ENCODE results near the gene KCNT1. TPM values are rescaled to one million over a fixed set of nuclear protein-coding genes. Genes with fewer than 3 reads are reported as not detected.

Gene KCNT1
- total RNA-seq, 1 donor from 2014 or later, result not detected

GRCh38 chr9:135736979-135737839, 35.2 kb downstream of the KCNT1 start:
- Histone ChIP-seq H3K36me3 (no peaks in the 10 kb centered on the region), H3K27me3 (no peaks in the 10 kb centered on the region), H3K4me1 (no peaks in the 10 kb centered on the region), H3K9me3 (no peaks in the 10 kb centered on the region), H3K27ac (no peak overlapping the region), H3K4me3 (no peak overlapping the region)
- intact Hi-C loops (cut with DNase I), result no loop called here
- no peak for DNase-seq (ENCODE audit: extremely low spot score in 2 of 2)
- TF ChIP-seq CTCF (IDR thresholded peaks at IDR 0.05) (no peak), POLR2AphosphoS5 (IDR thresholded peaks at IDR 0.05; ENCODE audit: insufficient read depth in 1 of 2, low read depth in 1 of 2) (no peak), POLR2A (IDR thresholded peaks at IDR 0.05) (no peak)

- Histone ChIP-seq H3K36me3 (no peaks in the 10 kb centered on the region), H3K4me3 (no peak overlapping the region), H3K27ac (no peak overlapping the region), H3K27me3 (no peaks in the 10 kb centered on the region), H3K4me1 (no peaks in the 10 kb centered on the region), H3K9me3 (no peaks in the 10 kb centered on the region)
- no peak for DNase-seq (ENCODE audit: extremely low spot score in 2 of 2)
- TF ChIP-seq CTCF (IDR thresholded peaks at IDR 0.05) (no peak), POLR2AphosphoS5 (IDR thresholded peaks at IDR 0.05; ENCODE audit: insufficient read depth in 1 of 2, low read depth in 1 of 2) (no peak), POLR2A (IDR thresholded peaks at IDR 0.05) (no peak)
- intact Hi-C loops (cut with DNase I), result no loop called here
Observed at GRCh38 chr9:135737840-135738521, 36.0 kb downstream of the KCNT1 start.

GRCh38 chr9:135739271-135740220, 37.6 kb downstream of the KCNT1 start:
- no peaks in the 10 kb centered on the region for H3K27me3 ChIP-seq
- H3K4me3 ChIP-seq, result no peak overlapping the region
- no peaks in the 10 kb centered on the region for H3K4me1 ChIP-seq
- intact Hi-C loops (cut with DNase I), result no loop called here
- no peak overlapping the region for H3K27ac ChIP-seq
- DNase-seq (ENCODE audit: extremely low spot score in 2 of 2), result no peak
- no peaks in the 10 kb centered on the region for H3K9me3 ChIP-seq
- TF ChIP-seq CTCF (IDR thresholded peaks at IDR 0.05), result no peak
- TF ChIP-seq POLR2A (IDR thresholded peaks at IDR 0.05), result no peak
- no peak for TF ChIP-seq POLR2AphosphoS5 (IDR thresholded peaks at IDR 0.05; ENCODE audit: insufficient read depth in 1 of 2, low read depth in 1 of 2)
- H3K36me3 ChIP-seq, result no peaks in the 10 kb centered on the region

- H3K4me1 ChIP-seq, result no peaks in the 10 kb centered on the region
- DNase-seq (ENCODE audit: extremely low spot score in 2 of 2), result no peak
- no peaks in the 10 kb centered on the region for H3K27me3 ChIP-seq
- intact Hi-C loops (cut with DNase I), result no loop called here
- TF ChIP-seq POLR2A (IDR thresholded peaks at IDR 0.05), result no peak
- TF ChIP-seq CTCF (IDR thresholded peaks at IDR 0.05), result no peak
- TF ChIP-seq POLR2AphosphoS5 (IDR thresholded peaks at IDR 0.05; ENCODE audit: insufficient read depth in 1 of 2, low read depth in 1 of 2), result no peak
- H3K27ac ChIP-seq, result no peak overlapping the region
- no peaks in the 10 kb centered on the region for H3K36me3 ChIP-seq
- no peaks in the 10 kb centered on the region for H3K9me3 ChIP-seq
- H3K4me3 ChIP-seq, result no peak overlapping the region
Observed at GRCh38 chr9:135741276-135742219, 39.6 kb downstream of the KCNT1 start.

Measured in vagina (tissue), 2 donors.